H1 (cell line): ENCODE measurements around the gene GRK6. TPM values are rescaled to one million over a fixed set of nuclear protein-coding genes. Genes with fewer than 3 reads are reported as not detected.
A peak's percentile ranks its signal among the peaks of the same experiment; 100 is the strongest.

Source experiments
- CTCF ChIA-PET: fragments of 300-600 bp; sonication (Branson Sonifier 250); formaldehyde crosslinking; loops from one replicate; lab custom pipeline; 2021; ENCODE audit not compliant: partially characterized antibody; lab: Charles Lee
- POLR2A ChIA-PET: fragments of 300-600 bp; sonication (Branson Sonifier 250); formaldehyde crosslinking; loops from one replicate; lab custom pipeline; 2021; ENCODE audit warnings: inconsistent platforms; ENCODE audit not compliant: partially characterized antibody; lab: Charles Lee
- DNase-seq, 2 experiments: peaks; one replicate each; pipeline versions ENCODE4 v3.0.0 to v3.0.0-alpha.2; 2010 to 2022; ENCODE audit warnings: low spot score in 2 of 2, low read depth in 1 of 2, mixed read lengths in 1 of 2
- FAIRE-seq: peaks from 2 replicates; lab custom pipeline; 2011; peaks lifted over from hg19 to GRCh38; lab: Jason Lieb, UNC
- H2AFZ ChIP-seq: 2 replicates; pipeline ENCODE4 v1.8.1; 2012; ENCODE audit warnings: low read length, inconsistent platforms
- H2AK5ac ChIP-seq: 2 replicates; pipeline ENCODE4 v1.6.1; 2013; ENCODE audit warnings: low read depth, low read length
- H2BK120ac ChIP-seq: replicated peaks from 2 replicates; pipeline ENCODE3; 2013; ENCODE audit warnings: low read depth, low read length, inconsistent platforms
- H2BK12ac ChIP-seq: 2 replicates; pipeline ENCODE4 v1.6.1; 2013; ENCODE audit warnings: low read depth, low read length
- H2BK15ac ChIP-seq: 2 replicates; pipeline ENCODE4 v1.6.1; 2013; ENCODE audit warnings: low read length
- H2BK20ac ChIP-seq: 2 replicates; pipeline ENCODE4 v1.6.1; 2013; ENCODE audit warnings: low read length
- H2BK5ac ChIP-seq: 2 replicates; pipeline ENCODE4 v1.6.1; 2013; ENCODE audit warnings: low read depth, low read length
- H3K14ac ChIP-seq: 2 replicates; pipeline ENCODE4 v1.6.1; 2013; ENCODE audit warnings: inconsistent platforms; ENCODE audit not compliant: insufficient read length
- H3K18ac ChIP-seq: 2 replicates; pipeline ENCODE4 v1.6.1; 2013; ENCODE audit warnings: low read length; ENCODE audit errors: extremely low read depth
- H3K23ac ChIP-seq: 2 replicates; pipeline ENCODE4 v1.6.1; 2013; ENCODE audit warnings: inconsistent platforms; ENCODE audit not compliant: insufficient read length
- H3K23me2 ChIP-seq: 2 replicates; pipeline ENCODE4 v1.6.1; 2013; ENCODE audit warnings: low read depth, low read length
- H3K27ac ChIP-seq: 2 replicates; pipeline ENCODE4 v1.6.1; 2011; ENCODE audit warnings: low read depth, low read length, inconsistent platforms
- H3K27me3 ChIP-seq, 4 experiments: replicated peaks in 1 of 4; 1 replicate in 1 of 4; 2 replicates in 3 of 4; pipeline versions ENCODE4 v1.6.1 to v1.8.1; 2011 to 2013; ENCODE audit warnings: low read length in 3 of 4, mild to moderate bottlenecking in 3 of 4, inconsistent platforms in 2 of 4, mixed read lengths in 2 of 4, moderate library complexity in 1 of 4; ENCODE audit not compliant: control insufficient read depth in 3 of 4, insufficient read depth in 3 of 4; ENCODE audit errors: extremely low read depth in 1 of 4
- H3K36me3 ChIP-seq, 4 experiments: 2 replicates each; pipeline versions ENCODE4 v1.6.1 to v1.8.1; 2011 to 2013; ENCODE audit warnings: mild to moderate bottlenecking in 4 of 4, low read length in 3 of 4, moderate library complexity in 2 of 4, control low read depth in 1 of 4, inconsistent platforms in 1 of 4; ENCODE audit not compliant: insufficient read depth in 4 of 4, control insufficient read depth in 2 of 4
- H3K4ac ChIP-seq: replicated peaks from 2 replicates; pipeline ENCODE3; 2013; ENCODE audit warnings: low read length, low read depth, mixed read lengths, inconsistent platforms; ENCODE audit not compliant: insufficient read length
- H3K4me1 ChIP-seq, 4 experiments: replicated peaks in 1 of 4; 1 replicate in 1 of 4; 2 replicates in 3 of 4; pipeline versions ENCODE4 v1.6.1 to v1.8.1; 2011 to 2013; ENCODE audit warnings: low read length in 3 of 4, inconsistent platforms in 2 of 4, mixed read lengths in 1 of 4; ENCODE audit not compliant: insufficient read depth in 4 of 4, control insufficient read depth in 3 of 4
- H3K4me2 ChIP-seq, 2 experiments: 2 replicates each; pipeline versions ENCODE4 v1.6.1 to v1.8.1; 2011 to 2013; ENCODE audit warnings: low read depth in 2 of 2, low read length in 2 of 2, control low read depth in 1 of 2, inconsistent platforms in 1 of 2, mild to moderate bottlenecking in 1 of 2; ENCODE audit not compliant: insufficient read depth in 1 of 2
- H3K4me3 ChIP-seq, 4 experiments: fragments of 200-600, 300-600 bp in 1 of 4; sonication (generic), shearing (Covaris generic), sonication (Bioruptor Twin) in 1 of 4; 2 replicates each; pipeline versions ENCODE4 v1.5.1 to v1.8.1; 2011 to 2016; ENCODE audit warnings: low read length in 4 of 4, low read depth in 3 of 4, control low read depth in 2 of 4, inconsistent platforms in 2 of 4, mild to moderate bottlenecking in 2 of 4, mixed read lengths in 1 of 4, moderate library complexity in 1 of 4; ENCODE audit not compliant: insufficient read depth in 2 of 4; ENCODE audit errors: extremely low read depth in 1 of 4
- H3K56ac ChIP-seq: replicated peaks from 2 replicates; pipeline ENCODE3; 2013; ENCODE audit warnings: low read depth, mild to moderate bottlenecking, mixed read lengths, low read length, inconsistent platforms; ENCODE audit not compliant: insufficient read length
- H3K79me1 ChIP-seq: 2 replicates; pipeline ENCODE4 v1.6.1; 2013; ENCODE audit warnings: low read depth, low read length, control low read depth
- H3K79me2 ChIP-seq, 2 experiments: 2 replicates each; pipeline versions ENCODE4 v1.6.1 to v1.8.1; 2012 to 2013; ENCODE audit warnings: low read length in 2 of 2, mild to moderate bottlenecking in 2 of 2, inconsistent platforms in 1 of 2; ENCODE audit not compliant: insufficient read depth in 2 of 2, control insufficient read depth in 1 of 2
- H3K9ac ChIP-seq, 4 experiments: replicated peaks in 1 of 4; 1 replicate in 1 of 4; 2 replicates in 3 of 4; pipeline versions ENCODE4 v1.6.1 to v1.8.1; 2011 to 2013; ENCODE audit warnings: low read depth in 3 of 4, low read length in 3 of 4, control low read depth in 2 of 4, mild to moderate bottlenecking in 2 of 4, moderate library complexity in 2 of 4, inconsistent platforms in 1 of 4; ENCODE audit errors: extremely low read depth in 1 of 4
- H3K9me3 ChIP-seq, 2 experiments: 2 replicates each; pipeline versions ENCODE4 v1.6.1 to v1.8.1; 2012 to 2013; ENCODE audit warnings: mild to moderate bottlenecking in 2 of 2, moderate library complexity in 2 of 2, control low read depth in 1 of 2, inconsistent platforms in 1 of 2, low read depth in 1 of 2, low read length in 1 of 2, mixed read lengths in 1 of 2; ENCODE audit not compliant: insufficient read depth in 2 of 2
- H4K20me1 ChIP-seq, 2 experiments: replicated peaks in 1 of 2; 2 replicates each; pipeline versions ENCODE3 to v1.8.1; 2011 to 2013; ENCODE audit warnings: inconsistent platforms in 2 of 2, low read length in 2 of 2, mild to moderate bottlenecking in 1 of 2; ENCODE audit not compliant: insufficient read depth in 2 of 2, control insufficient read depth in 1 of 2
- H4K5ac ChIP-seq: 2 replicates; pipeline ENCODE4 v1.6.1; 2013; ENCODE audit warnings: low read length, low read depth, mixed read lengths, inconsistent platforms; ENCODE audit not compliant: insufficient read length
- H4K8ac ChIP-seq: 2 replicates; pipeline ENCODE4 v1.8.0; 2013; ENCODE audit warnings: mild to moderate bottlenecking, moderate library complexity, low read length, inconsistent platforms; ENCODE audit not compliant: insufficient read depth; ENCODE audit errors: extremely low read depth
- H4K91ac ChIP-seq: replicated peaks from 2 replicates; pipeline ENCODE3; 2013; ENCODE audit warnings: low read length, mixed read lengths, inconsistent platforms; ENCODE audit not compliant: insufficient read length
- E2F6 ChIP-seq: IDR thresholded peaks from 2 replicates; pipeline ENCODE4 v1.6.1; 2012; ENCODE audit warnings: inconsistent platforms
- EP300 ChIP-seq, 2 experiments: IDR thresholded peaks; 1 replicate in 1 of 2; 2 replicates in 1 of 2; pipeline ENCODE4 v1.6.1; 2011 to 2012; ENCODE audit warnings: low read depth in 2 of 2, low read length in 2 of 2, mild to moderate bottlenecking in 2 of 2, borderline replicate concordance in 1 of 2, inconsistent platforms in 1 of 2, moderate library complexity in 1 of 2
- HDAC2 ChIP-seq, 2 experiments: fragments of 300-600 bp in 1 of 2; sonication (generic) in 1 of 2; IDR thresholded peaks; 2 replicates each; pipeline ENCODE4 v1.6.1; 2011 to 2012; ENCODE audit warnings: low read depth in 2 of 2, low read length in 2 of 2, mild to moderate bottlenecking in 2 of 2, moderate library complexity in 2 of 2, borderline replicate concordance in 1 of 2, inconsistent platforms in 1 of 2
- KDM1A ChIP-seq: fragments of 200-600, 300-600 bp; sonication (generic); IDR thresholded peaks from 2 replicates; pipeline ENCODE4 v1.7.1; 2016; ENCODE audit warnings: mild to moderate bottlenecking, low read length, borderline replicate concordance
- PHF8 ChIP-seq: fragments of 200-600 bp; sonication (generic); conservative IDR thresholded peaks from 2 replicates; pipeline ENCODE4 v1.7.1; 2012; ENCODE audit warnings: low read depth, mild to moderate bottlenecking, inconsistent platforms, low read length, moderate library complexity
- POLR2AphosphoS5 ChIP-seq: IDR thresholded peaks from 2 replicates; pipeline ENCODE4 v1.6.1; 2011; ENCODE audit warnings: low read depth, low read length
- SAP30 ChIP-seq: fragments of 300-600 bp; sonication (generic); IDR thresholded peaks from 2 replicates; pipeline ENCODE4 v1.7.1; 2012; ENCODE audit warnings: low read length, moderate library complexity, mild to moderate bottlenecking, inconsistent platforms; ENCODE audit not compliant: insufficient read depth, insufficient replicate concordance
- SIX5 ChIP-seq: IDR thresholded peaks from 2 replicates; pipeline ENCODE4 v1.6.1; 2011; ENCODE audit warnings: mild to moderate bottlenecking, low read depth, low read length
- SRF ChIP-seq: IDR thresholded peaks from 2 replicates; pipeline ENCODE4 v1.6.1; 2011; ENCODE audit warnings: mild to moderate bottlenecking, low read depth, low read length, moderate library complexity
- SUZ12 ChIP-seq: fragments of 200-600 bp; sonication (generic); IDR thresholded peaks from 2 replicates; pipeline ENCODE4 v1.6.1; 2012; ENCODE audit warnings: mild to moderate bottlenecking, inconsistent platforms, low read length, moderate library complexity, mixed read lengths
- TBP ChIP-seq: IDR thresholded peaks from 2 replicates; pipeline ENCODE4 v1.6.1; 2011; ENCODE audit warnings: low read depth, low read length, improper control_type of control experiment
- WGBS, 2 experiments: shearing (Covaris generic) in 1 of 2; methylation state at CpG; one replicate each; pipeline versions ENCODE4 v1.1.6 to v1.1.7; 2013 to 2015; ENCODE audit warnings: low lambda C conversion rate in 2 of 2, mixed read lengths in 2 of 2, inconsistent platforms in 1 of 2, low coverage in 1 of 2, missing lambda C conversion rate in 1 of 2; ENCODE audit not compliant: insufficient replicate concordance in 2 of 2, insufficient coverage in 1 of 2, insufficient read length in 1 of 2; ENCODE audit errors: extremely low coverage in 1 of 2, missing lambda C conversion rate in 1 of 2; 5-methylcytosine and 5-hydroxymethylcytosine counted together
- polyA plus RNA-seq, 7 experiments: library from polyadenylated mRNA; depleted of rRNA in 3 of 7; stranded (reverse) in 5 of 7; unstranded in 2 of 7; fragments of >200 nt in 5 of 7; fragments of 200-250 nt in 2 of 7; gene quantifications; 1 replicate in 5 of 7; 2 replicates in 1 of 7; 4 replicates in 1 of 7; pipeline versions ENCODE4 v1.2.1 to v1.2.3, GENCODE V29; 2011 to 2013; ENCODE audit warnings: missing spikeins in 2 of 7, mixed read lengths in 2 of 7
- total RNA-seq: library from RNA; stranded (reverse); fragmentation: NEBNext Ultra II Directional; extraction: Animal tissue kit (Norgen Biotek cat#: 25700); gene quantifications from 2 replicates; pipeline ENCODE4 v1.2.1, GENCODE V29; 2021

Gene GRK6
- total and polyA plus RNA-seq, 2 of the 8 experiments (the other 6 are each of a cell fraction or from before 2014, with no cell fraction given): 31.8 to 57.8 TPM

GRCh38 chr5:177439518-177440053, 13.1 kb downstream of the GRK6 start:
- H4K91ac ChIP-seq: no peak overlapping the region
- no peak overlapping the region for H3K4ac ChIP-seq
- 0 out of 2 replicates have a peak overlapping the region, but pooled peaks have one; percentile 7 for H2BK12ac ChIP-seq
- no peak overlapping the region for H3K4me2 ChIP-seq
- H3K79me1 ChIP-seq: no peaks in the 10 kb centered on the region
- WGBS, 2 experiments: 96% methylated on average over 4 of the region's 4 CpGs; no CpG with 5 or more reads in 1 of the 2 experiments
- no peak overlapping the region for H2AK5ac ChIP-seq
- H2BK5ac ChIP-seq: no peak overlapping the region
- no peaks in the 10 kb centered on the region for H3K79me2 ChIP-seq
- H3K27ac ChIP-seq: no peak overlapping the region
- CTCF ChIA-PET: interaction anchor here (0.6 to 23.6 kb wide), 8 partner anchors 9 to 687 kb away, joined by 3 to 430 read pairs (median 76); partner anchors contain the start of genes F12, PFN3 and SLC34A1
- H4K5ac ChIP-seq: no peak overlapping the region
- no peak for DNase-seq
- H3K23me2 ChIP-seq: no peaks in the 10 kb centered on the region
- peak overlapping the region; percentile 57; the same call in 1 of the 2 replicates for H2BK20ac ChIP-seq
- no peak overlapping the region for H2AFZ ChIP-seq
- no peaks in the 10 kb centered on the region for H3K9me3 ChIP-seq
- H3K14ac ChIP-seq: no peak overlapping the region
- peaks cover 0 to 11% (median 3%) of the 10 kb centered on the region in 4 experiments; a peak in 3 of 7 replicates for H3K4me1 ChIP-seq
- no peak overlapping the region for H4K8ac ChIP-seq
- no peak for FAIRE-seq
- no peak overlapping the region for H2BK120ac ChIP-seq
- POLR2A ChIA-PET: interaction anchor here (0.9 to 67.5 kb wide), 5 partner anchors 16 to 58 kb away, joined by 3 to 3349 read pairs (median 143); partner anchors contain the start of genes DBN1, DOK3, GRK6 and PDLIM7
- H3K56ac ChIP-seq: no peak overlapping the region
- H3K27me3 ChIP-seq: peaks cover 0 to 2% (median 0%) of the 10 kb centered on the region in 4 experiments; a peak in 2 of 7 replicates
- no peak overlapping the region for H2BK15ac ChIP-seq
- H3K4me3 ChIP-seq: no peak overlapping the region
- H3K23ac ChIP-seq: no peak overlapping the region
- H3K36me3 ChIP-seq: peaks cover 2 to 20% (median 11%) of the 10 kb centered on the region in 4 experiments; a peak in 6 of 8 replicates
- no peak overlapping the region for H3K18ac ChIP-seq
- no peak overlapping the region for H3K9ac ChIP-seq
- peaks cover 0 to 7% of the 10 kb centered on the region in 2 experiments for H4K20me1 ChIP-seq
- TF ChIP-seq HDAC2 (IDR thresholded peaks at IDR 0.05; ENCODE audit: borderline replicate concordance in 1 of 2, low read depth in 2 of 2, low read length in 2 of 2) (no peak), SRF (no peak), PHF8 (no peak), SAP30 (no peak), SUZ12 (no peak), EP300 (IDR thresholded peaks at IDR 0.05; ENCODE audit: borderline replicate concordance in 1 of 2, low read depth in 2 of 2, low read length in 2 of 2) (no peak), POLR2AphosphoS5 (no peak), SIX5 (no peak), E2F6 (no peak), TBP (no peak), KDM1A (no peak)
